ENCODE data around the gene MLYCD.

The MLYCD gene

DNA sequence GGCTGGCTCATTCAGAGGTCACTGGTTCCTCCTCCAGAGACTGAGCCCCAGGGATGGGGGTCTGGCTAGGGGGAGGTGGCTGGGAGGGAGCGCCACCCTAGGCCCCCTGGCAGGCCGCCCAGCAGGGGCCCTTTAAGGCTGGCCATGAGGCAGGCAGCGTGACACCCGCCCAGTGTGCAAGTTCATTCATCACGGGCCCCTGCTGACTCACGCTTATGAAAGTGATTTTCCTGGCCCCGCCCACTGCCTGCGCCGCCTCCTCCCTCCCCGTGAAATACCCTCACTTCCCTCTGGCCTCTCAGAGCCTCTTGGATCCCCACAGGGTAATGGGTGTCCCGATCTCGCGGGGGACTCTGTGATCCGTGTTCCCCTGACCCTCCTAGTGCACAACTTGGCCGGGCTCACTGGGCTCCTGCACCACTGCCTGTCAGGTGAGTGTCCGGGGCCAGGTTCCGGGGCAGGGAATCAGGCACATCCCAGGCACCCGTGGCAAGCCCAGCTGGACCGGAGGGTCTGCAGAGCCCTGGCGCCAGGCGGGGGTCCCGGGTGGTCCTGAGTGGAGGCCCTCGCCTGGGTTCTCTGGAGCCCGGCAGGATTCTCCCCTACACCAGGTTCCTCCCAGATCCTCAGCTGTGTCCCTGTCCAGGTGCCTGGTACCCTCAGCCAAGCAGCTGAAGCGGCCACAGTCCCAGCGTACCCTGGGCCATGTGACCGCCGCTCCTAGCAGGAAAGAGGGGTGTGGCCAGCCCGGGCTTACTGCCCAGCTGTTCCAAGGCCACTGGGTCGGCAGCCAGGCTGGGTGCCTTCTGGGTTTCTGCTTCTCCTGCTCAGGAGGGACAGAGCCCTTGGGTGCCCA, 54.3 kb downstream of the MLYCD start, which contains the start of gene OSGIN1:
Gene OSGIN1, plus strand, starts transcription at position 301 of the 856 bp plus-strand sequence. CDS start 4,432 bp downstream, outside the sequence.
- TF ChIP-seq, protein P1, sequence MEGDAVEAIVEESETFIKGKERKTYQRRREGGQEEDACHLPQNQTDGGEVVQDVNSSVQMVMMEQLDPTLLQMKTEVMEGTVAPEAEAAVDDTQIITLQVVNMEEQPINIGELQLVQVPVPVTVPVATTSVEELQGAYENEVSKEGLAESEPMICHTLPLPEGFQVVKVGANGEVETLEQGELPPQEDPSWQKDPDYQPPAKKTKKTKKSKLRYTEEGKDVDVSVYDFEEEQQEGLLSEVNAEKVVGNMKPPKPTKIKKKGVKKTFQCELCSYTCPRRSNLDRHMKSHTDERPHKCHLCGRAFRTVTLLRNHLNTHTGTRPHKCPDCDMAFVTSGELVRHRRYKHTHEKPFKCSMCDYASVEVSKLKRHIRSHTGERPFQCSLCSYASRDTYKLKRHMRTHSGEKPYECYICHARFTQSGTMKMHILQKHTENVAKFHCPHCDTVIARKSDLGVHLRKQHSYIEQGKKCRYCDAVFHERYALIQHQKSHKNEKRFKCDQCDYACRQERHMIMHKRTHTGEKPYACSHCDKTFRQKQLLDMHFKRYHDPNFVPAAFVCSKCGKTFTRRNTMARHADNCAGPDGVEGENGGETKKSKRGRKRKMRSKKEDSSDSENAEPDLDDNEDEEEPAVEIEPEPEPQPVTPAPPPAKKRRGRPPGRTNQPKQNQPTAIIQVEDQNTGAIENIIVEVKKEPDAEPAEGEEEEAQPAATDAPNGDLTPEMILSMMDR (IDR thresholded peaks at IDR 0.05; ENCODE audit: low read depth, low read length), result no peak

GRCh38 chr16:83953796-83954576, 55.1 kb downstream of the MLYCD start:
- H3K4me3 ChIP-seq (ENCODE audit: low read depth, low read length), result peak overlapping the region; percentile 77
- TF ChIP-seq, protein P1 (IDR thresholded peaks at IDR 0.05; ENCODE audit: low read depth, low read length), result peak; percentile 52

More for the DNA sequence above, 54.3 kb downstream of the MLYCD start, which contains the start of gene OSGIN1:
- peak within 1 kb of the TSS; percentile 77 for H3K4me3 ChIP-seq (ENCODE audit: low read depth, low read length)

DNA sequence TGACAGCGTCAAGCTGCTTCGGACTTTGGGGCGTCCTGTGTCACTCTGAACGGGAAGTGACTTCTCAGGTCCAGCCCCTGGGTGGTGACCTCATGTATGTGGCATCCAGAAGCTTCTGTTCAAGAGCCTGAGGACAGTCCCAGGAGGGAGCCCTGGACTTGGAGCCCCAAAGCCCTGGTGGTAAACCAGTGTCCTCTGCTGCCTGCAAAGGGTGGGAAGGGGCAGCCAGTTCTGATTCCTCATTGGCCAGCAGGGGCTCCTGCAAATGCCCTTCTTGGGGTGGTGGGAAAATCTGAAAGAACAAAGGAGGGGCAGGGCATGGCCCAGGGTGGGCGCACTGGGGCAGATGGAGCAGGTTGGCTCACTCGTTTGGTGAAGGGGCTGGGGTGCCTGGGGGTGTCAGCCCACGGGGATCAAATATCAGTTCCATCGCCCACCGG, 55.7 kb downstream of the MLYCD start:
- TF ChIP-seq, protein P1 (IDR thresholded peaks at IDR 0.05; ENCODE audit: low read depth, low read length), result no peak
- peak overlapping the region; percentile 77 for H3K4me3 ChIP-seq (ENCODE audit: low read depth, low read length)

DNA sequence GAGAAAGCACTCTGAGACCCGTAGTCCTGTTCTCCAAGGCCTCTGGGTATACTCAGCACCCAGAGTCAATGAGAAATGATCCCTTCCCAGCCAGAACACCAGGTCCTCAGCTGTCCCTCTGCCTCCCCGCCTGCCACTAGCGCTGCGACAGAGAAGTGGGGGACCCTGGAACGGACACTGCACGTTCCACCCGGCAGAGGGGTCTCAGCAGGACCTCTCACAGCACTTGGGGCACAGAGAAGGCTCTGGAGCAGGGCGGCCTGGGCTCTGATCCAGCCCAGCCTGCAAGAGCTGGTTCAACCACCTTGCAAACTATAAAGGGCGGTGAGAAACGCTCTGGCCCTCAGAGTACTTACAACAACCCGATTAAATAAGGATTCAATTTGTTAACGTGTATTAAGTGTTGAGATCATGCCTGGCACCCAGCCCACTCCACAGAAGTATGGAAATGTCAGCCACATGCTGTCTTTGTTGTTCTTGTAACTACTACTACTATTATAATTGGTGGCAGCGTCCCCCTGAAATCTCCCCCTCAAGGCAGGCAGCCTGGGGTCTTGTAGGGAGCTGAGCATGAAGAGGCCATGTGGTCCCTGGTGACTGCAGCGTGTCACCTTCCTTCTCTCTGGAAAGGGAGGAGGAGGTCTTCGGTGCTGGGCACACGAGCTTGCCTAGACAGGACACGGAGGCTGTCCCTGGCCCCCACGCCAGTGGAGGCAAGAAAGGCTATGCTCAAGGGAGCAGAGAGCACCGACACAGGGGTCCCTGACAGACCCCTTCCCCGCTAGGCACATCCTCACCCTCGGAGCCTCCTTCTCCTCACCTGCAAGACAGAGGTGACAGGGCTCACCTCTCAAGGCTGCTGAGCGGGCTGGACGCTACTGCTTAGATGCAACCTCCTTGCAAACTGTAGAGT, 56.6 kb downstream of the MLYCD start:
- H3K4me3 ChIP-seq (ENCODE audit: low read depth, low read length), result no peak overlapping the region
- TF ChIP-seq, protein P1 (IDR thresholded peaks at IDR 0.05; ENCODE audit: low read depth, low read length), result no peak

GRCh38 chr16:83956336-83957289, 57.7 kb downstream of the MLYCD start:
- TF ChIP-seq, protein P1 (IDR thresholded peaks at IDR 0.05; ENCODE audit: low read depth, low read length), result peak; percentile 88
- no peak overlapping the region for H3K4me3 ChIP-seq (ENCODE audit: low read depth, low read length)
